Erythroblast (primary cell): ENCODE data around the gene NPIPA7.
"Not testable (repeated sequence)": the region's sequence is repeated elsewhere in the genome, so short reads cannot be mapped to it uniquely, and the experiment has no call there.

Source experiments
- GATA1 ChIP-seq: IDR thresholded peaks from 2 replicates; pipeline ENCODE4 v1.6.1; 2011; ENCODE audit warnings: low read depth, mild to moderate bottlenecking, control low read depth, low read length, moderate library complexity
- POLR2A ChIP-seq: IDR thresholded peaks from 2 replicates; pipeline ENCODE4 v1.6.1; 2011; ENCODE audit warnings: mild to moderate bottlenecking, low read length

GRCh38 chr16:16405421-16405820 lies 26.5 kb downstream of the NPIPA7 start:
- not testable (repeated sequence) for TF ChIP-seq POLR2A, GATA1
